GM18868 (cell line): ENCODE results near the gene SPTB.

Experiments
- ATAC-seq: cut with Tn5 transposase; IDR thresholded peaks from one replicate; pipeline ENCODE4 v1.9.1; 2021; ENCODE audit warnings: mild to moderate bottlenecking, moderate library complexity; ENCODE audit not compliant: unreplicated experiment

The SPTB gene

GRCh38 chr14:64732536-64733120 is 147.1 kb downstream of the SPTB start:
- no peak for ATAC-seq

- ATAC-seq, result no peak
These were observed 147.6 kb downstream of the SPTB start for GRCh38 chr14:64732066-64732465.

- no peak for ATAC-seq
These were observed 148.5 kb downstream of the SPTB start for GRCh38 chr14:64731141-64731581.

GRCh38 chr14:64730681-64731080 is 149.0 kb downstream of the SPTB start:
- no peak for ATAC-seq

GRCh38 chr14:64730061-64730440 is 149.7 kb downstream of the SPTB start:
- no peak for ATAC-seq

- no peak for ATAC-seq
These were observed 150.2 kb downstream of the SPTB start for GRCh38 chr14:64729386-64730060.

- ATAC-seq, result no peak
These were observed 150.9 kb downstream of the SPTB start for GRCh38 chr14:64728856-64729255.

GRCh38 chr14:64728106-64728505 is 151.6 kb downstream of the SPTB start:
- ATAC-seq, result no peak

- ATAC-seq, result no peak
These were observed 152.1 kb downstream of the SPTB start for GRCh38 chr14:64727551-64728071.

- peak; percentile 70 for ATAC-seq
These were observed 153.2 kb downstream of the SPTB start for GRCh38 chr14:64726585-64726890.

- ATAC-seq, result no peak
These were observed 153.7 kb downstream of the SPTB start for GRCh38 chr14:64725879-64726584.

- ATAC-seq, result no peak
These were observed 154.4 kb downstream of the SPTB start for GRCh38 chr14:64725261-64725815.

- ATAC-seq, result no peak
These were observed 155.2 kb downstream of the SPTB start for GRCh38 chr14:64724578-64724930.

- ATAC-seq, result no peak
These were observed 155.8 kb downstream of the SPTB start for GRCh38 chr14:64723691-64724577.

GRCh38 chr14:64722842-64723447 is 156.8 kb downstream of the SPTB start:
- ATAC-seq, result no peak

- ATAC-seq, result no peak
These were observed 157.8 kb downstream of the SPTB start for GRCh38 chr14:64721899-64722298.

GRCh38 chr14:64721391-64721791 is 158.3 kb downstream of the SPTB start:
- no peak for ATAC-seq

- ATAC-seq, result no peak
These were observed 159.6 kb downstream of the SPTB start for GRCh38 chr14:64720131-64720576.

- ATAC-seq, result no peak
These were observed 160.1 kb downstream of the SPTB start for GRCh38 chr14:64719601-64720000.

GRCh38 chr14:64718762-64719161 is 160.9 kb downstream of the SPTB start:
- ATAC-seq, result no peak
